NCI-H1417 (cell line): ENCODE results near the gene CAMTA1.
A peak's percentile ranks its signal among the peaks of the same experiment; 100 is the strongest.

Source experiments
- DNase-seq, 3 experiments: peaks; one replicate each; lab custom pipeline; 2025; lab: John Stamatoyannopoulos, UW

The CAMTA1 gene

DNA sequence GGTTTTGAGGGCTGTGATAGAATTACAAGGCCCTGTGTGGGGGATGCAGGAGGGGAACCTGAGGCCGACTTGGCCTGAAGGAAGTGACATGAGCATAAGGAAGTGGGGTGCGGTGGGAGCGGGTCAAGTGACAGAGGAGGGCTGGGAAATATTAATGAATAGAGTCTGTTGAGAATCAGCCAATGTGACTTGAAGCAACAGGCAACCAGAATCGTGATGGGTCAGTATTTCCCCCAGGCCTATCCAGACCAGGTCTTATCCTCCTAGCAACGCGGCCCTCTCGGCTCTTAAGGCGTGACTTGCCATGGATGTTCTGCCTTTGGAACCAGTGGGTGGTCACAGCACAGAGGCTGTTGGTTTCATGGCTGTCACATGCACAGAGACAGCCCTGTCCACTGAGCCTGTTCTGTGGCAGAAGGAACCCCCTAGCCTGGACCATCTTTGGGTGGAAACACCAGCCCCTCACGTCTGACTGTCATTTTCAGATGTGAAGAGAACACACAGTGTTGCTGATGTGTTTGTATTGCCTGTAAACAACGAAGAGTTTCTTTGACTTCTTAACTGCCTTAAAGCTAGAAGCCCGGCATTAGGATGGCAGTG lies 468.8 kb downstream of the CAMTA1 start:
- peak in 1 of 3 experiments; percentile 32 for DNase-seq

DNA sequence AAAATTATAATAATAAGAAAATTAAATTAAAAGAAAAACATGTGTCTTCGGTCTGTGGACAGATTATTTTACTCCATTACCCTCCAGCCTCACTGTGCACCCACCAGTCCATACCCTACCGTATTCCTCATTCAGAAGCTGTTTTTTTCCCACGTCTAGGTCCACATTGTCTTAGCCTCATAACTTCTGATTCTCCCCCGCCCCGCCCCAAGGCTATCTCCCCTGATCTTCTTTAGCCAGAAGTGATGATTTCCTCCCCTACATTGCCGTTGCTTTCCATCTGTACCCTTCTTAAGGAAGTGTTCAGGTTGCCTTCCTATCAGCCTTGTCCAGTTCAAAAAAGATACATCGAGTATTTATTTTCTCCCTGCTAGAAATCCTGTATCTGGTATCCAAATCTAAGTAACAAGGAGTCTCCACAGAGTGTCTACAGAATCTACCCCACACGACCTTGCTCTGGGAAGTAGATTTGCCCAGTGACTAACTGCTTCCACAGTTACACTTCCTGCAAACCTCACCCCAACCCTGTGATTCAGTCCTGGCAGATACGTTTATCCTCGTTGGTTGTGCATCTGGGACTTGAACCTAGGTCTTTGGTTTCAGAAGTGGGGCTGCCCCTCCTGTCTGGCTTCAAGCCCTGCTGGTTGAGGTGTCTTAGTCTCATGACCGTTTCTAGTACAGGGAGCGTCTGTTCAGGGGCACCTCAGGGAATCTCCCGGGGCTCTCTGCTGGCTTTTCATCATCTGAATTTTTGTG lies 470.2 kb downstream of the CAMTA1 start:
- no peak for DNase-seq

DNA sequence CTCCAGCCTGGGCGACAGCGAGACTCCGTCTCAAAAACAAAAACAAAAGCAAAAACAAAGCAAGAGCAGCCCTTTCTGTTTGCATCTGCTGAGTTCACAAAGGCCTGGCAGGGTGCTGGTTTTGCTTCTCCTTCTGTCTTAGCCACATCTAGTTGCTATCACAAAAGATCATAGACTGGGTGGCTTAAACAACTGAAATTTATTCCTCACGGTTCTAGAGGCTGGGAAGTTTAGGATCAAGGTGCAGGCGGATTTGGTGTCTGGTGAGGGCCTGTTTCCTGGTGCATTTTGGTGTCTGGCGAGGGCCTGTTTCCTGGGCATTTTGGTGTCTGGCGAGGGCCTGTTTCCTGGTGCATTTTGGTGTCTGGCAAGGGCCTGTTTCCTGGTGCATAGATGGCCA lies 471.3 kb downstream of the CAMTA1 start:
- DNase-seq: no peak

DNA sequence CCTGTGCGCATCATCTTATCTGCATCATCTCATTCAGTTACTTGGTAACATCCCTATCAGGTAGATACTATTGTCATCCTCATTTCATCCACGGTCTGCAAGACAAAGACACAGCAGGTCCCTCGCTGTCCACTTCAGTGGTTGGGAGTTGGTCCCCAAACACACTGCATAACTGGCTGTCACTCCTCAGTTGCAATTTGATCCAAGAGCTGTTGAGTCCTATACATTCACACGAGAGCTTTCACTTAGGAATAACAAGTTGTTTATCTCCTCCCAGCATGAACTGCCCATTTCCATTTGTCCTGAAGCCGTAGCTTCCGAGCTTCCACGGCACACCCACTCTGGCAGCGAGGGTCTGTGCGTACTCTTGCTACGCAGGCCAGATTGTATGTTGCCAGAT lies 472.0 kb downstream of the CAMTA1 start:
- DNase-seq: peak; percentile 35 to 94 (median 76)

DNA sequence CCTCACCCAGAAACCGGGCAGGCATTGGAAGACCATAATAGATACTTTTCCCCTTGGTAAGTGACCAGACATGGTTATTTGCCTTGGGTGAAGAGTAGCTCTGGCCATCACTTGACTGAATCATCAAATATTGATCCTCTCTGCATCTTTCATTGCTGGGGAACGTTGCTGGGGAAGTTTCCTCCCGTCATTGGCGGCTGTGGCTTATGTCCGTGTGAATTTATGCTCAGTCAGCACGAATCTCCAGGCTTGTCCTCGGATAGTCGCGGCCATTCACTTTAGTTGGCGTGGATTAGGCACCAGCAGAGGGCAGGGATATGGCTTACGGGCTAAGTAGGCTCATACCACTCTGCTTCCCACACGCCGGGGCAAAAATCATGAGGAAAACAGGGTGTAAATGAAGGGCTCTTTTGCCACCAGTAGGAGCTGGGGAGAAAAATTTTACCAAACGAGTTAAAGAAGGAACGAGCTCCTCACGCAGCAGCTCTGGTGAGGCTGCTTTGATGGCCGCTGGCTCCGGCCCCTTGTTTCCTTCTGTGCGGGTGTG lies 473.4 kb downstream of the CAMTA1 start:
- no peak for DNase-seq

DNA sequence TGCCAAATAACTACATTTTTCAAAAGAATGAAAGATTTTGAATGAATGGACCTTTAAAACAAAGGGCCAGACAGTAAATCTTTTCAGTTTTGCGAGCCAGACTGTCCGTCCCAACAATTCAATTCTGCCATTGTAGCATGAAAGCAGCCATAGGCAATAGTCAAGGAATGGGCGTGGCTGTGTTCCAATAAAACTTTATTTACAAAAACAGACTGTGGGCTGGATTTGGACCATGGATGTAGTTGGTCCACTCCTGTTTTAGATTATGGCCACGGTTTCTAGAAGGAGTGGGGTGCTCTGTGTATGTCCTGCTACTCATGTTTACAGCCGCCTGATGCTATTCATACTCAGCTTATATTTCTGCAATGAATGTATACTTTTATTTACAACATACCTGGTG lies 474.7 kb downstream of the CAMTA1 start:
- DNase-seq: no peak

DNA sequence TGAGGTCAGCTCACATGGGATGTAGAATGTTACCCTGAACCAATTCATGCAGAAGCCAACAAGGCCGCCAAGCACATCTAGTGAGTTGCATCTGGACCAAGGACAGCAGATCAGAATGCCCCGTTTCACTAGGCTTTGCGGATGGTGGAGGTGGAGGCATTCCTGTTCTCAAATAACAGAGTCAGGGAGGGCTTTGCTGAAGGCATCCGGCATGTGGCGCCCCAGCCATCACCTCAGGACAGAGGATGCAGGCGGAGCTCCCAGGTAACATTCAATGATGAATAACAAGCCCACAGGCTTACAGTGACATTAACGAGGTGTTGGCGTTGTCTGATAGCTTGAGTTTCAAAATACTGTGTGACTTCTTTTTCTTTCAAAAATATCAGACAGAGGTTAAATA lies 476.2 kb downstream of the CAMTA1 start:
- DNase-seq: no peak

DNA sequence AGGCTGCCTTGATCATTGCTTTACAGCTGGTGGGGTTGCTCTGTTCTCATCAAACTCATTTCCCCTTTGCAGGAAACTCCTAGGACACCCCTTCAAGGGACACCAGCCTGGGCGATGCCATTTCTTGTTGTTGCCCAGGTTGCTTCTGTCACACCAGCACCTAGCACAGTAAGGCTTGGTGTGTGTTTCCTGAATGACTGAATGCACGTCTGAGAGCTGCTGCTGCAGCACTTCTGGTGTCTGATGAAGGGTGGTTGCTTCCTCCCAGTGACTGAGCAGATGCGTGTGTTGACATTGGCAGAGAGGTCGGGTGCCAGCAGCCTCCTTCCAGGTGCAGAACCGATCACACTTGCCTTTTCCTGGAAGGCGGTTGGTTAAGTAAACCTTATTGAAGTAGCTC lies 477.4 kb downstream of the CAMTA1 start:
- DNase-seq: peak; percentile 77 to 94 (median 89)

DNA sequence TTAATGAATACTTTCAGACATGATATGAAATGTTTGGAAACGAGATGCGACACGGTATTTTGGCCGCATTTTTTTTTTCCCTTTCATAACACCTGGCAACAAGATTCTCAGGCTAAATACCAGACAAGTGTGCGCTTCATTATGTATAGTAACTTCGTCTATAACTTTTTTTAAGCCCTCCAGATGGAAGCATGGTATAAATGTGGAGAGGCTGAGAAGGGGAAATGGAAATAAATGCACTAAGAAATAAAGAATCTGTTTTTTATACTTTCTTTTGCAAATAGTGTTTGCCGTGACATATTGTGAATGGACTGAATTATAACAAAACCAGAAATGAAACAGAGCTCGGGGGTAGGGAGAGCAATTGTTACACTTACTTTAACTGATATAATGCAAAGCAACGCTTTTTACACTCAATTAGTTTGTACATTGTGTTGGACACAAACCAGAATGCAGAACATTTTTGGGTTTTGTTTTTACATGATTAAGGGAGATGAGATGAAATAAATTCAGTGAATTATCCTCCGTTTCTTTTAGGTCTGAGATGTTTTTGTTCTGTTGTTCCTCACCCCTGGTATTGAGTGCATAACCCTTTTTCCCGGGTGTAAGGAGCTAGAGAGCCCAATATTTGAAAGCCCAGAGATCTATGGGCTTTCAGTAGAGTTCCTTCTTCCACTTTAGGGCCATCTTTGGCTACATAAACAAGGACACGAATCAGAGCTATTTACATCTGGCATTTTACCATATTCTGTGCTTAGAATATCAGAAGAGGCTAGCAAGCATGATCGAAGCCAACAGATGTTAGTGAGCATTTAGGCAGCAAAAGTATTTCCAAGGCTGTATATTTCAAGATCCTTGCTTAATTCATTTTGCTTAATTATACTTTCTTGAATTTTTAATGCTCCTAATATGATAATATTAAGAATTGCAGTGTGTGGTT lies 478.0 kb downstream of the CAMTA1 start:
- peak in 1 of 3 experiments; percentile 52 for DNase-seq

DNA sequence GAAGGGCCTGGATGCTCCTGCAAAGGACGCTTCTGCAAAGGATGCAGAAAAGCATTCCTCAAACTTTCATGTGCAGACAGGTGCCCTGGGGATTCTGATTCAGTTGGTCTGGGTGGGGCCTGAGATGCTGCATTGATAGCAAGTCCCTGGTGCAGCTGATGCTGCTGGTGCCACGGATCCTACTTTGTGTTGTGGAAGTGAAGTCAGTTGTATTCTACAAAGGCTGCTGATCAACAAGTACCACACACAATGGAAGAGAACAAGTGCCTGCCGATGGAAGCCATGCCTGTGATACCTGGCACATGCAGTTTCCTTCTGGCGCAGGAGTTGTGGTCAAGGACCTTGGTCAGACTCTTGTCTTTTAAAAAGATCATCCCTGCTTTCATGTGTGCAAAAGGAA lies 478.8 kb downstream of the CAMTA1 start:
- peak in 2 of 3 experiments; percentile 20 to 25 for DNase-seq

DNA sequence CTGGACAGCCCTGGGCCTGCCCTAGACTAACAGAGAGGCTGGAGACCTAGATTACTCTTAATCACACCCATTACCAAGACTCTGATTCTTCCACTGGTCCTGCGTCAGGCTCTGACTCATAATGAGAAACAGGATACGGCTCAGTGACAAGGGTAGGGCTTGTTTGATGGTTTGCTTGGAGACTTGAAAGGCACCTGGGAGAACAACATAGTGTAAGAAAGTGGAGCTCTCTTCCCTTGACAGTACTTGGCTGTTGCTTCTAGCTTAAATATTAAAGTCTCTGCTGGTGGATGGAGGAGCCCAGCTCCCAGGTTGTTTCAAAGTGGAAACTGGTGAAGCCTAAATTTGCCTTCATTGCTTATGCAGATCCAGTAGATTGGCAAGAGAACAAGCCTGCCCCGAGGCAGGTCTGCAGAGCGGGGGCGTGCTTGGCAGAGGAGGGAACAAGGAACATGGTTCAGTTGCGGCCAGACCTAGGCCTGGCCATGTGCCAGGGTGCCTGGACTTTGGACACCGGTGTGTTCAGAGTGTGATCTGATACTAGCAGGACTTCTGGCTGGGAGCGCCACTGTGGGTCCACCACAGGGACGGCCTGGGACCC lies 480.6 kb downstream of the CAMTA1 start:
- DNase-seq: peak in 2 of 3 experiments; percentile 31 to 89

DNA sequence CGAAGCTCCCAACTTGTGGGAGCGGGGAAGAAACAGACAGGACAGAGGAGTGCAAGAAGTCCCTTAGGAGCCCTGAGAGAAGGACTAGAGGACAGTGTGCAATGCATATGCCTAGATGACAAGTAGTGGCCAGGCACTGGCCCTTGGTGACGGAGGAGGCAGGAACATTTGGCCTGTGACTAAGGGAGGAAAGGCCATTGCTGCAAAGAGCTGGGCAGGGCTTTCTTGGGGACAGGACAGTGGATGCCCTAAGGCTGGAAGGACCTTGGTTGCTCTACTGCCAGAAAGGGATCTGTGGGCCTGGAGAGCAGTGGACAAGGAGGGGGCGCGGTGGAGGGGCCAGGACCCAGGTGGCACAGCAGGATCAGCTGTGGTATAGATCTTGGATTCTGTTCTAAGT lies 481.3 kb downstream of the CAMTA1 start:
- DNase-seq: no peak

DNA sequence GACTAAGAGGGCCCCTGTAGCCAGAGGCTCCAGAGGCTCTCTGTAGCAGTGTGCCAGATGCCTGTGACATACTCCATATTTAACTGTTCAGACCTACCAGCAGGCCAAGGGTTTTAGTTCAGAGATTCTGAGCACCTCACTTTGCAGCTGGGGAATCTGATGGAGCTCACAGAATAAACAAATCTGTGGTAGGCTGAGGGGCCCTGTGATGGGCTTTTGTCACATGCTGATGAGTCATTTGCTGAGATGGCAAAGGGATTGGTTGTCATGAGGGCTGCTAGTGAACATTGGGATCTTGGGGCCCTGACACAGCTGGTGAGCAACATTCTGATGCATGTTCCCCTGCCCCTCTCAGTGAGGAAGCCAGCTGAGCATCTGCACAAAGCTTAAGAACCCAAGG lies 482.2 kb downstream of the CAMTA1 start:
- no peak for DNase-seq

DNA sequence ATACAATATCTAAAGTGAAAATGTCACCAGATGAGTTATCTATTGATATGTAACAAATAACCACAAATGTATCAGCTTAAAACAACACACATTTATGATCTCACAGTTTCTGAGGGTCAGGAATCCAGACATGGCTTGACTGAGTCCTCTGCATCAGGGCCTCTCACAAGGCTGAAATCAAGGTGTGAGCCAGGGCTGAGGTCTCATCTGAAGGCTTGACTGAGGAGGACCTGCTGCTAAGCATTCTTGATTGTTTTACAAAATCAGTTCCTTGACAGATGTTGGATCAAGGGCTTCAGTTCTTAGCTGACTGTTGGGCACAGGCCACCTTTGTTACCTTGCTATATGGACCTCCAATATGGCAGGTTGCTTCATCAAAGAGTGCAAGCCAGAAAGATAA lies 483.7 kb downstream of the CAMTA1 start:
- no peak for DNase-seq

DNA sequence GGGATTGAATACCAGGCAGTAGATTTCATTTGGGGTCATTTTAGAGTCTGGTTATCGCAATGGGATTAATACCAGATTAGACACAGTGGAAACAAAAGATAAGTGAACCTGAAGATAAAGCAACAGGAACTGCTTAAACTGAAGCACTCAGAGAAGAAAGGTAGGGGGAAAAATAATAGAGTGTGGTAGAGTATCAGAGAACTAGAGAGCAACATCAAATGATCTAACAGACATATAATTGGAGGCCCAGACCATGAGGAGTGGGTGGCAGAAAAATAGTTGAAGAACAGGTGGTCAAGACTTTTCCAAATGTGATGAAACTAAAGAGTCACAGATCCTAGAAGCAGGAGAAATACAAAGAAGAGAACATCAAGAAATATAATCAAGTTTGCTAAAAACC lies 484.3 kb downstream of the CAMTA1 start:
- no peak for DNase-seq

DNA sequence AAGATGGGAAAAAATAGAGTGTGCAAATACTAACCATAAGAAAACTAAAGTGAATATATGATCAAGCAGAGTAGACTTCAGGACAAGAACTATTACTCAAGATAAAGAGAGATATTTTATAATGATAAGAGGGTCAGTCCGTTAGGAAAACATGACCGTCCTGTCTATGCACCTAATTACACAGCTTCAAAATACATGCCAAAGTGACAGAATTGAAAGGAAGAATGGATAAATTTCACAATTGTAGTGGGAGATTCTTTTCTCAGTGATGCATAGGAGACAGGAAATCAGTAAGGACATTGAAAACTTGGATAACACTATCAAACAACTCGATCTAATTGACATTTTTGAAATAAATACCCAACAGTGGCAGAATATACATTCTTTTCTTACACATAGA lies 489.0 kb downstream of the CAMTA1 start:
- no peak for DNase-seq

DNA sequence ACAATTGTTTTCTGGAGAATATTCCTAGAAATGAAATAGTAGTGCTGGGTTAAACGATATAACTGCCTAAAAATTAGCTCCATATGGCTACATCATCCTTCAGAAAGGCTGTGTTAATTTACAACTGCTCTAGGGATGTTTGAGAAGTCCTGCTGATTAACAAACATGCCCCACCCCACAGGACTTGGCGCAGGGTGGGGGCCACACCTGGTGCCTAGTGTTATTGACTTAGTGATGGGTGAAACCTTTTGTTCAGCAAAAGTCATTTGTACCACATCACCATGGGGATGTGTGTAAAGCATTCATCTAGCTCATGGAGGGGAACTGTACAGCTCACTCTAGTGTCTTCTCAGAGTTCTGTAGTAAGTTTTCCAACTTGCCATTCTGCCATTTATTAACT lies 492.8 kb downstream of the CAMTA1 start:
- peak; percentile 63 to 95 (median 80) for DNase-seq

DNA sequence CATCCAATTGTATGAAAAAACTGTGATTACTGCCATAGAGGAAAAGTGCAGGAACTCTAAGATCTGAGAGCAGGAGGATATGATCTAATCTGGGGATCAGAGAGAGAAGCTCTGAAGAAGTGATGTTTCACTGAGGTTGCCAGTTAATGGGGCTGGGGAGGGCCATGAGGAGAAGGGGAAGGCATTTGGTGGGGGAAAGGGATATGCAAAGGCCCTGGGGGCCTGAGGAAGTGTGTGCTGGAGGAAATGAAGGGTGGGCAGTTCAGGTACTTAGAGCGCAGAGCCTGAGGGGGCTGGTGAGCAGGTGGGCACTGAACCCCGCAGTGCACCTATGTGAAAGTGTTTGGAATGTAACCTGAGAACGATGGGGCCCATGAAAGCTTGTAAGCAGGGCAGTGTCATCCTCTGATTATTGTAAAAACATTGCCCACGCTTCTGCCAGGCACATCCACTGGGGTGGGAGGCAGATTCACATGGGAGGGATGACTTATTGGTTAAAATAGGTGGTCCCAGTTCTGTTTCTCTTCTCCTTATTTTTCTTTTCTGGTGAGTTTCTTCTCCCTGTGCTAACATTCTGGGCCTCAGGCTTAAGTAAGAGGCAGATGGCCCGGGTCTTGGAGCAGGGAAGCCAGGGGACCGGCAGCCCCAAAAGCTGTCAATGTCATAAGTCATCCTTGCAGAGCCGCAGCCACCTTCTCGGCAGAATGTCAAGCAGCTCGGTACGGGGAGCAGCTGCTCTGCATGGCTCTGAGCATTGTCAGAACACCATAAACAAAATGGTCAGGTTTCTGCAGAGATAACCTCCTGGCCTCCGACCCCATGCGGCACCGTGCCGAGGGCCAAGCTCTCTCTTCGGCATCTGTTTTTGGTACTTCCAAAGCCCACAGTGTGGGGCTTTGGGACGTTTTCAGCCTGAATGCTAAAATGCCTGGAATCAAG lies 493.8 kb downstream of the CAMTA1 start:
- DNase-seq: peak in 1 of 3 experiments; percentile 23

DNA sequence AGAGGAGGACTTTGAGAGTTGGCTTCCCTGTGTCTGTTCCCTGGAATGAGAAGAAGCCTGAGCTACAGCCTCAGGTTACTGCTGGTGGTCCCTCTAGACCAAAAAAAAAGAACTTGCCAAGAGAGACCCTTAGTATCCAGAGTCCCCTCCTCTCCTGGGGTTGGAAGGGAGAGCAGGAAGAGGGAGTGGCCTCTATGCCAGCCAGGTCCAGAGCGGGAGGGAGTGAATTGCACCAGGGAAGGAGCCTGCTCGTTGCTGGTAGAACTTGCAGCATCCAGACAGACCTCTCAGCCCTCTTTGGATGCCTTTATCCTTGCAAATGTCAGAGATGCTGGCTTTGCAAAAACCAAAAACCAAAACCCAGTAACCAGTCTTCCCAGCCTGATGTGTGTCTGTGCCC lies 494.5 kb downstream of the CAMTA1 start:
- no peak for DNase-seq

DNA sequence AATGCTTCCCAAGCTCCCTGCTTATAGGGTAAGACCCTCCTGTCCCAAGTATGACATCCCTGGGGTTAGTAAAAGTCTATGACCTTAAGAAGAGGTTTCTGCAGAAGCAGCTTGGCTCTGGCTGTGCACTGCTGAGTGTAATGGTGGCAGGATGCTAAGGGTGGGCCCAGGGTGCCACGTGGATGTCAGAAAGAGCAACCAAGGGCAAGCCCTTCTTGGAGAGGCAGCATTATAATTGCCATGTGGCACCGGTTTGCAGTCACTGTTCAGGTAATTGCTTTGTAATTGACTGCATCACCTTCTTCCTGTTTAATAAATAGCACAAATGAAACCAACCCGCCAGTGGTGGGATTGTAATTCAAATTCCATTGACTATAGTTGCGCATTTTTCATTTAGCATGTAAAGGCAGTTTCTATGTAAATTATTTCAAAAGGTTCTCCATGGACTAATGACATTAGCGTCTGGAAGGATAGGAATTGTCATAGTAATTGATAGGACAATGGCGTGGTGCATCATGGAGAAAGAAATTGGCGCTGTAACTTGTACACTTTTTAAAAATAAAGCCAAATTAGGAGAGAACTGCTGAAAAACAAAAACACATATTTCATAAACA lies 495.2 kb downstream of the CAMTA1 start:
- DNase-seq: peak in 1 of 3 experiments; percentile 16
